Activated CD4-positive, CD25-positive, alpha-beta regulatory T cell treated with anti-CD3 and anti-CD28 coated beads, Interleukin-2, amount 50 U/mL, for 72 hours (primary cell): ENCODE results near the gene TCF4.

Source experiments
- DNase-seq: peaks from one replicate; pipeline ENCODE4 v3.0.0; 2021

TCF4 gene

DNA sequence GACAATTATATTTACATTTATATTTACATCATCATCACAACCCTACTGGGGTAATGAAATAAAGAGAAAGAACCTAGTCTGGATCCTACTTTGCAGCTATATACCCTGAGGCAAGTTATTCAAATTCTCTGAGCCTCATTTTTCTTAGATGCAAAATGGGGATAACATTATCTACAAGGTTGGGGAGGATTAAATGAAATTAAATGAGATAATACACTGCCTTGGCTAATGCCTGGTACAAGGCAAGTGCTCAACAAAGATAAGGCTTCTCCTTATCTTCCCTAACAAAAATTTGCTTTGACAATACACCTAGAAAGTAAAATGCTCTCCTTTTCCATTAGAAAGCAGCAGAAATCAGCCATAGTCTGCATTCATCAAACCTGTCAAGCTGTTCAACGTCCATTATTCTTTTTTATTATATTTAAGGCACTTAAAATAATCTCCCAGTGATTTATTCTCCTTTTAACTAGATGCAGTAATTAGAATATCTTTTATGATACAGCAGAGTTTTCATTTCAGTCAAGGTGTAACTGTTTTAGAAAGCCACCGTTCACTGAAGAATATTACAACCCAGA, 44.8 kb downstream of the TCF4 start:
- DNase-seq: no peak

DNA sequence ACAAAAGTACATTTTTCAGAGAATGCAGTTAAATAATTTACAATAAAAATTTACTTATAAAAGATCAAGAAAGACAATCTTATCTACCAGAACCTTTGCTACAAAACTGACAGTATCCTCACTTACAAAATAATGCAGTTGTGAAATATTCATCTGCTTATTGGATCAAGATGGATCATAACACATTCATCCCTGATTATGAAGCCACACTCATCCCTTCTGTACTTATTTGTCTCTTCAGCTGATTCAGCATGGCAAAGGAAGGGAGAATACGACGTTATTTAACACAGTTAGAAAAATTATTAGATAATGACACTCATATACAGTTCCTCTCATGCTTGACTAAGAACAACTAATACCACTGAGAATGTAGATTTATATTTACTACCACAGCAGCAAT, 46.4 kb downstream of the TCF4 start:
- no peak for DNase-seq

DNA sequence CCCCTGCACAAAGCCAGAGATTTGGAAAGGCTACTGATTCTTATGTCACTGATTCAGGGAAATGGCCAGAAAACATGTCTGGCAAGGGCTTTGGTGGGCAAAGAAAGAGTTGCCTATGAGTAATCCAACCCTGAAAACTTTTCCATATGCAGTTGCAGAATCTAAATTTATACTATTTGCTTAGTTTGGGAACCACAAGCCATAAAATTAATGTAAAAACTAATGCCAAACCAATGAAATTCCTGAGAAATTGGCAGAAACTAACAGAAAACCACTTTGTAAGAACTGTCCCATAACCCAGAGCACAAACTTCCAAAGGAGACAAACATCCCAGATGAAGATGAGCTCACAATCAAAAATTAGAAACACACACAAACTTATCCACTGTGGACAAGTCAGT, 48.8 kb downstream of the TCF4 start:
- DNase-seq: no peak

DNA sequence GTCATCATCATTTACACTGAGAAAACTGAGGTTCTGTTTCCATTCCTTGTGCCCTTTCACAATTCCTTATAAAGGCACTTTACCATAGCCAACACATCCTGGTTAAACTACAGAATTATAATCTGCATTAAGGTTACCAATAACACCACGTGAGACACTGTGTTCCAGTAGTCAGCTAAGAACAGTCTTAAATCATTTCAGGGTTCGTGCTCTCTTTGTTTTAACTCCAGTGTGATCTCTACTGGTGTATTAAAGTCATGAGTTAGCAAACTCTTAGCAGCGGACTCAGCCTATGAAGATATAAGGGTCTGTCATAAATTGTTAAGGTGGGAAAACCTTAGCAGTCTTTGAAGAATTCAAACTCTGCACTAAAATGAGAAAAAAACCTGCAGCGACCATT, 53.0 kb downstream of the TCF4 start:
- DNase-seq: no peak

DNA sequence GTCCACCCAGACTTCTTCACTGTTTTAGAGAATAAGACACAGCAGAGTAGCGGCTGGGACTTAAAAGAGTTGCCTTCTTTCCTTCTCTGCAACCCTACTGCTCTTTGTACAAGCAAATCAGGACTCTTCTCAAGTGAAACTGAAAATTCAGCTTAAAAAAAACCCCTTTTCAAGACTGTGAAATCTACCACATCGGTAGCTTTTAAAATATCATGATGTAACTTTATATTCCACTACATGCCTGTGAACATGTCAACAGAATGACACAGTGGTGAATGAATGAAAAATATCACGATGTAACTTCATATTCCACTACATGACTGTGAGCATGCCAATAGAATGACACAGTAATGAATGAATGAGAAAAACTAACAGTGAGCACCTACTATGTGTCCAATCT, 53.4 kb downstream of the TCF4 start:
- DNase-seq: no peak

- no peak for DNase-seq
Observed at GRCh38 chr18:55530166-55530565, 57.8 kb downstream of the TCF4 start.

GRCh38 chr18:55529581-55529980, 58.4 kb downstream of the TCF4 start:
- no peak for DNase-seq

GRCh38 chr18:55525845-55526244, 62.1 kb downstream of the TCF4 start:
- DNase-seq: no peak

DNA sequence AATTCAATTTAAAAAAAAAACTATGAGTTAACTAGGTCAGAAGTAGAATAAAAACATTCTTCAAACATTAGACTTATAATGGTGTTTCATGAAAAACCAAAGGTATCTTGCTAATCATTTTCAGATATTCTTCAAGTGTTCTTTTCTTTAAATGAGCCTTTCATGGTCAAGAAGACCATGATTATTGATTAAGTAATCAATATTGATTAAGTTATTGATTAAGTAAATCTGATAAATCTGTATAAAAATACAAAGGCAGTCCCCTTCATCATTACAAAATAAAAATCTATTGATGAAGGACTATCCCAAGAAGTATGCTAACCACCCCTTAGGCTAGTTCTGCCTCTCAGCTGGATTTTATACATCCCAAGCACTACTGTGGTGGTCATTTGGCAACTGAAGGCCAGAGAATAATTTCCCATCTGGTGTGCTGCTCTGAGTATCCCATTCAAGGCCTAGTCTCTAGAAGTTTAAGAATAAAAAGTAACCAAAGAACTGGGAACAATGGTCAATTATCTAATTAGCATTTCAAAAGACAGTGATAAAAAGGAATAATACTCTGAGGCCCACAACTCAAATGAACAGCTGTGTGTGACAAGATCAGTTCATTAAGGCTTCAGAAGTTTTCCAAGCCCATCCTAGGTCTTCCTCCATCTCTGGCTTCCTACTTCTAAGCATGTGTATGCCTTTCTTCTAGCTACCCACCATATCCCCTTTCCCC, 63.5 kb downstream of the TCF4 start:
- no peak for DNase-seq

DNA sequence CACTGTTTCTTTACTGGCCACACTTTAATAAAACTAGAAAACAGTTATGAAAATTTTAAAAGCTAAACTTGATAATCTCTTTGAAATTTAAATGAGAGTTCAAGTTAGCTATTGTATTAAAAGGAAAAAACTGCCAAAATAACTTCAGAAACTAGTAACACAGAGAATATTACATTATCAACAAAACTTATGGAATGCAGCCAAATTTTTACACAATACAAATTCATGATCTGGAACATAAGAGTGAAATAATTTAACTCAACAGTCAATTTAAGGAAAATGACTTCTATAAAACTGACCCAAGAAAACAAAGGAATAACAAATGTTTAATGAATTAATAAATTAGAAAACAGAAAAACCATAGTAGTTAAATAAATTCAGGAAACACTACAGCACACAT, 65.0 kb downstream of the TCF4 start:
- DNase-seq: no peak

- no peak for DNase-seq
Observed at GRCh38 chr18:55522011-55522410, 66.0 kb downstream of the TCF4 start.

GRCh38 chr18:55517055-55517454, 70.9 kb downstream of the TCF4 start:
- no peak for DNase-seq

DNA sequence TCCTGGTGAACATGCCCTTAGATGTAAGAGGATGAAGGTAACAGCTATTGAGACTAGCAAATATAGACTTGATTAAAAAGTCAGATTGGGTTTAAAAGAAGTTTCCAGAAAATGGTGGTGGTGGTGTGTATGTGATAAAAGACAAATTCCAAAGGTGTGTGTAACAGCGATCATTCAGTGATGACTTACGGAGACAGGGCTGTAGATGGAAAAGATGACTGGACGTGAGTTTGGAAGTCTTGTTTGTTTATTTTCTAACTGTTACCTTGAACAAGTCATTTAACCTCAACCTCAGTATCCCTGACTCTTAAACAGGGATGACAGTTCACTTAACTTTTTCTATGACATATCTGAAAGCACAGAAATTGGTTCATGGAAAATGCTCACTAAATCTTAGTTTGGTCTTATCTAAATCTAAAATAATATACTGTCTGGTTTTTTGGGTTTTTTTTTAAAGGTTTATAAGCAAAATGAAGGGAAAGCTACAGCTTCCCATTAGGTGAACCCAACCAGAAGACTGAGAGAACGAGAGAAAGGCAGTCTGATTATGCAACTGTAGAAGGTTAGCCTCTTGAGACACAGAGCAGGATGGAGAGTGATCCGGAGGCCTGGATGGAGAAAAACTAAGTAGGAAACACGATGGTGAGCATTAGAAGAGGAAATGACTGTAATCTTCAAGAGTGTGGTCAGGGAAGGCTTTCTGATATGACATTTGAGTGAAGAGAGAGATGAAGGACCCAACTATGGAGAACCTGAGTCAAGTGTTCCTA, 71.9 kb downstream of the TCF4 start:
- no peak for DNase-seq

DNA sequence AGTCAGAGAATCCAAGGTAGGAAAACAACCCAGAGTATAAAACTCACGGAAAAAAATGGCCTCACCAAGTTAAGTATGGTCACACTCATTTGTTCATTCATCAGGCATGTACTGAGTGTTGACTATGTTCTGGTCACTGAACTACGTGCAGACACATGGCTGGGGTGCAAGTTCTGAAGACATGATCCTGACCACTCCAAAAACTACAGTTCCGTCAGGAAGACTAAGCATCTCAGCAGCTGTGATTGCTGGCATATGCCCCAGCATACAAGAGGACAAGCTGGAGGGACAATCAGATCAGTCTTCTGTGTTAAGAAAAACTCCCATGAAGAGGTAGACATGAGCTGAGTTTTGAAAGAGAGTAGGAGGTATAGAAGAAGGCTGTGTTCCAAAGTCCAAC, 72.8 kb downstream of the TCF4 start:
- no peak for DNase-seq

- no peak for DNase-seq
Observed at GRCh38 chr18:55513161-55513560, 74.8 kb downstream of the TCF4 start.

GRCh38 chr18:55511277-55511676, 76.7 kb downstream of the TCF4 start:
- DNase-seq: no peak

- DNase-seq: no peak
Observed at GRCh38 chr18:55510809-55511208, 77.2 kb downstream of the TCF4 start.

- DNase-seq: no peak
Observed at GRCh38 chr18:55509631-55510324, 78.2 kb downstream of the TCF4 start.

GRCh38 chr18:55508651-55509050, 79.3 kb downstream of the TCF4 start:
- no peak for DNase-seq

DNA sequence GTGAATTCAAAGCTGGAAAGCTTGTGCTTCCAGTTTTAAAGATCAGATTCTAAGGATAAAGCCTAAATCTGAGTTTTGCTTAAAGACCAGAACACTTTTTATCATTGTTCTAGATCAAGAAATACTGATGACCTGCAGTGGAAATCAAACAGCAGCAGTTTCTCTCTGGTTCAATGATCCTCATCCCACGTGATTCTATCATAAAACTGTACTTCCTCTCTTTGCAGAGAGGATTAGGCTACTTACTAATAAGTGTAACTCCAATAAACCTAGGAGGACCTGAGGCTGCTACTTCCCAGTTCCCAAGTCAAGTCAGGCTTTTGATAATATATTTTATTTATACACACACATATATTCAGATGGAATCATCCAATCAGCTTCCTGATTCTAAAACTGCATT, 81.9 kb downstream of the TCF4 start:
- DNase-seq: no peak

GRCh38 chr18:55504808-55505207, 83.2 kb downstream of the TCF4 start:
- DNase-seq: no peak

DNA sequence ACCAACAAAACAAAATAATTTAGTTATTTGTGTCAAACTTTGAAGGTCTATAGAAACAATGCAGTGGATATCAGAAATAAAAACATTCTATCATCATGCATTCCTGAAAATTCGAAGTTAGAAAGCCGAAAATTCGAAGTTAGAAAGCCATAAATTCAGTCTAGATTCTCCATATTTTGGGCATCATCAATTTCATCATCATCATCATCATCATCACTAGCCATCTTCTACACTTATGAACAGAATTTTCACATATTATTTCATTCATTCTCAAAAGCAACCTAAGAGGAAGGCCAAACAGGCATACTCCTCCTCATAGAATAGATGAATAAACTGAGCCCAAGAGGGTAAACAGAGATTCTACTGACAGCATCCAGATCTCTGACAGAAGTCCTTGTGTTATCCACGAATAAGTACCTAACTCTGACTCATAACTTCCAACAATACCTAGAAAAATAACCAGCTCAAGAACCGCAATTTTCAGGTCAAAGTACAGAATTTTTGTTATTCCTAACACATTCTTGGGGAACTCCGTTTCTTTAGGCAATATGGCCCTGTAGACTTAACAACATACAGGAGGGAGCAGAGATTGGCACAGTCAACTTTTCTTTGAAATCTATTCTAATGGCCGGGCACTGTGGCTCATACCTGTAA, 84.7 kb downstream of the TCF4 start:
- no peak for DNase-seq
